ENCODE results near the gene HSD17B4. TPM values are rescaled to one million over a fixed set of nuclear protein-coding genes. Genes with fewer than 3 reads are reported as not detected.
A peak's percentile ranks its signal among the peaks of the same experiment; 100 is the strongest.

The HSD17B4 gene
- polyA plus RNA-seq = 100 to 1,000 TPM; 129 to 424 (median 237) TPM
- long read RNA-seq, donor 1, transcript HSD17B4-205 (2 exons, 1,129 nt) = minor isoform, 9 of 69 reads
- long read RNA-seq, donor 1, transcript HSD17B4-201 (24 exons, 2,685 nt) = major isoform, 26 of 69 reads
- long read RNA-seq, donor 1, partial matches to known transcripts = 30 of 69 reads
- long read RNA-seq, donor 1, other reads (novel, unspliced or antisense) = 0 of 69 reads
- long read RNA-seq, donor 2, transcript HSD17B4-201 (24 exons, 2,685 nt) = major isoform, 5 of 12 reads
- long read RNA-seq, donor 2, partial matches to known transcripts = 5 of 12 reads
- long read RNA-seq, donor 2, other reads (novel, unspliced or antisense) = 0 of 12 reads
- long read RNA-seq, donor 3, transcript HSD17B4-205 (2 exons, 1,129 nt) = major isoform, 5 of 26 reads
- long read RNA-seq, donor 3, partial matches to known transcripts = 12 of 26 reads
- long read RNA-seq, donor 3, other reads (novel, unspliced or antisense) = 0 of 26 reads
- long read RNA-seq, donor 4, partial matches to known transcripts = 0 of 2 reads
- long read RNA-seq, donor 4, other reads (novel, unspliced or antisense) = 0 of 2 reads
- long read RNA-seq, donor 5, partial matches to known transcripts = 0 of 2 reads
- long read RNA-seq, donor 5, other reads (novel, unspliced or antisense) = 0 of 2 reads
- long read RNA-seq, donor 6, transcript HSD17B4-201 (24 exons, 2,685 nt) = major isoform, 7 of 11 reads
- long read RNA-seq, donor 6, partial matches to known transcripts = 0 of 11 reads
- long read RNA-seq, donor 6, other reads (novel, unspliced or antisense) = 0 of 11 reads
- long read RNA-seq, donor 7, transcript HSD17B4-201 (24 exons, 2,685 nt) = major isoform, 20 of 46 reads
- long read RNA-seq, donor 7, transcript HSD17B4-205 (2 exons, 1,129 nt) = minor isoform, 8 of 46 reads
- long read RNA-seq, donor 7, partial matches to known transcripts = 13 of 46 reads
- long read RNA-seq, donor 7, other reads (novel, unspliced or antisense) = 0 of 46 reads
- long read RNA-seq, donor 8, partial matches to known transcripts = 0 of 2 reads
- long read RNA-seq, donor 8, other reads (novel, unspliced or antisense) = 0 of 2 reads
- long read RNA-seq, donor 9, partial matches to known transcripts = 0 of 3 reads
- long read RNA-seq, donor 9, other reads (novel, unspliced or antisense) = 0 of 3 reads
- long read RNA-seq, donor 10, transcript HSD17B4-205 (2 exons, 1,129 nt) = minor isoform, 6 of 29 reads
- long read RNA-seq, donor 10, transcript HSD17B4-201 (24 exons, 2,685 nt) = major isoform, 12 of 29 reads
- long read RNA-seq, donor 10, partial matches to known transcripts = 7 of 29 reads
- long read RNA-seq, donor 10, other reads (novel, unspliced or antisense) = 0 of 29 reads

DNA sequence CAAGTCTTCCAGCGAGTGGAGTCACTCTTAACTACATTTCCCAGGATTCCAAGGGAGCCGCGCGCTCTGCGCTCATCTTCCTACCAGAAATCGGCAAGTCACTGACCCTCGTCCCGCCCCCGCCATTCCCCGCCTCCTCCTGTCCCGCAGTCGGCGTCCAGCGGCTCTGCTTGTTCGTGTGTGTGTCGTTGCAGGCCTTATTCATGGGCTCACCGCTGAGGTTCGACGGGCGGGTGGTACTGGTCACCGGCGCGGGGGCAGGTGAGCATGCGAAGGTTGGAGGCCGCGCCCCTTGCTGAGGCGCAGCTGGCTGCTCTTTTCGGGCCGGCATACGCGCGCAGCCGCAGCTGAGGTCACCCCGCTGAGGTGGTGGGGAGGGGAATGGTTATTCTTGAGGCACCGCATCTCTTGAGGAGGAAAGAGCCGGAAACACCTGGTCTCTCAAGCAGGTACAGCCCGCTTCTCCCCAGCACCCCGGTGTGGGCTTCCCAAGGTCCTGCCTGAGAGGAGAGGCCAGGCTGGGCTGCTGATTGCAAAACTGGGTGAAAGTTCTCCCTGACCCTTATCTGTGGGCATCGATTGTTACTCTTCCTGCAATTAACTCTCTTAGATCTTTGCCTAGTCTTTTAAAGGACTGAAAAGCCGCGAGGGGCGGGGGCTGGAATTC lies at the start of gene HSD17B4:
Gene HSD17B4, plus strand, starts transcription at position 125 of the 667 bp plus-strand sequence. Its CDS starts 79 bp downstream, at position 204.
- peak; percentile 92 to 94 for DNase-seq

DNA sequence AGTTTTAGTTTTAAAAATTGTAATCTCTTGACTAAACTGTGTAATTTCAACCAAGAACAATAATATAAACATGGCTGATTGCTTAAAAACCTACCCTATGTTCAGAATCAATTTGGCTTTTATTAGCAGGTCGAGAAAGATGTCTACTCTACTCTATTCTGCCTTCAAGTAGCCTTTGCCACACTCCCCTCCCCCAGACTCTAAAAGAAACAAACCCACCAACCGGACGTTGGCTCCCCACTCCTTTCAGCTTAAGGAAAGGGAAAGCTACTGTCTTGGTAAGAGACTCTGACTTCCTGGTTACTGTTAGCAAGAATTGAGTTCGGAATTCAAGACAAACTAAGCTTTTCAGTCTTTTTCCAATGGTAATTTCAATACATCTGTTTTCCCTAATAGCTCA lies 49.7 kb upstream of the HSD17B4 start:
- no peak for DNase-seq

More for the DNA sequence above, at the start of gene HSD17B4:
- Histone ChIP-seq H3K9me3 (ENCODE audit: control insufficient read depth in 2 of 2, insufficient read depth in 1 of 2, low read depth in 1 of 2, low read length in 1 of 2) (peaks cover 0 to 19% of the 10 kb centered on the region in 2 donors), H3K4me3 (ENCODE audit: low read depth in 1 of 3, low read length in 3 of 3) (peak within 1 kb of the TSS; percentile 58 to 89 (median 82)), H3K36me3 (ENCODE audit: control insufficient read depth in 3 of 3, insufficient read depth in 2 of 3, low read depth in 1 of 3, low read length in 3 of 3) (peaks cover 0 to 7% (median 4%) of the 10 kb centered on the region in 3 donors), H3K27me3 (ENCODE audit: control insufficient read depth in 3 of 3, insufficient read depth in 3 of 3, low read length in 3 of 3) (no peaks in the 10 kb centered on the region), H3K27ac (ENCODE audit: low read depth in 1 of 3, low read length in 2 of 3) (peak within 1 kb of the TSS; percentile 83 to 100 (median 94)), H3K4me1 (ENCODE audit: control insufficient read depth in 3 of 3, insufficient read depth in 2 of 3, low read depth in 1 of 3, low read length in 2 of 3) (peaks cover 0 to 2% (median 0%) of the 10 kb centered on the region in 3 donors)
- no peak for FAIRE-seq
- 1% methylated on average over 42 of the region's 42 CpGs for WGBS, 3 donors

DNA sequence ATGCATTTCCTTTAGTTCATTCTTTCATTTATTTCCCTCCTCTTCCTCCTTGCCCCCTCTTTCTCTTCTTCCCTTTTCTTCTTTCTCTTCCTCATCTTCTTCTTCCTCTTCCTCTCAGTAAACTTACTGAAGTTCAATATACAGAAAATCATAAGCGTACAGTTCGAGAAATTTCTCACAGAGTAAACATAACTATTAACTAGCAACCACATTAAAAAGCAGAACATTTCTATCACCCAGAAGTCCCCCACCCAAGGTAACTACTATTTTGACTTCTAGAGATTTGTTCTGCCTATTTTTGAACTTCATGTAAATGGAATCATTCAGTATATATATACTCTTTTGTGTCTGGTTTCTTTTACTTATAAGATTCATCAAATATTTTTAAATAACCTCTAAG lies 48.3 kb upstream of the HSD17B4 start:
- Histone ChIP-seq H3K4me1 (ENCODE audit: control insufficient read depth in 3 of 3, insufficient read depth in 2 of 3, low read depth in 1 of 3, low read length in 2 of 3) (peaks cover 0 to 8% (median 4%) of the 10 kb centered on the region in 3 donors), H3K27me3 (ENCODE audit: control insufficient read depth in 3 of 3, insufficient read depth in 3 of 3, low read length in 3 of 3) (no peaks in the 10 kb centered on the region), H3K9me3 (ENCODE audit: control insufficient read depth in 2 of 2, insufficient read depth in 1 of 2, low read depth in 1 of 2, low read length in 1 of 2) (no peaks in the 10 kb centered on the region), H3K4me3 (ENCODE audit: low read depth in 1 of 3, low read length in 3 of 3) (no peak overlapping the region), H3K36me3 (ENCODE audit: control insufficient read depth in 3 of 3, insufficient read depth in 2 of 3, low read depth in 1 of 3, low read length in 3 of 3) (no peaks in the 10 kb centered on the region), H3K27ac (ENCODE audit: low read depth in 1 of 3, low read length in 2 of 3) (no peak overlapping the region)
- FAIRE-seq (no peak), DNase-seq (no peak)
- WGBS, 3 donors = 87 to 97% (median 91%) methylated on average over 2 of the region's 2 CpGs

More for the DNA sequence above, 49.7 kb upstream of the HSD17B4 start:
- no peak overlapping the region for H3K27ac ChIP-seq (ENCODE audit: low read depth in 1 of 3, low read length in 2 of 3)
- no peak for FAIRE-seq
- no peaks in the 10 kb centered on the region for H3K27me3 ChIP-seq (ENCODE audit: control insufficient read depth in 3 of 3, insufficient read depth in 3 of 3, low read length in 3 of 3)
- H3K4me3 ChIP-seq (ENCODE audit: low read depth in 1 of 3, low read length in 3 of 3) = no peak overlapping the region
- H3K36me3 ChIP-seq (ENCODE audit: control insufficient read depth in 3 of 3, insufficient read depth in 2 of 3, low read depth in 1 of 3, low read length in 3 of 3) = no peaks in the 10 kb centered on the region
- WGBS, 3 donors = 77 to 92% (median 90%) methylated on average over 4 of the region's 4 CpGs
- H3K4me1 ChIP-seq (ENCODE audit: control insufficient read depth in 3 of 3, insufficient read depth in 2 of 3, low read depth in 1 of 3, low read length in 2 of 3) = peaks cover 0 to 8% (median 6%) of the 10 kb centered on the region in 3 donors
- H3K9me3 ChIP-seq (ENCODE audit: control insufficient read depth in 2 of 2, insufficient read depth in 1 of 2, low read depth in 1 of 2, low read length in 1 of 2) = no peaks in the 10 kb centered on the region

DNA sequence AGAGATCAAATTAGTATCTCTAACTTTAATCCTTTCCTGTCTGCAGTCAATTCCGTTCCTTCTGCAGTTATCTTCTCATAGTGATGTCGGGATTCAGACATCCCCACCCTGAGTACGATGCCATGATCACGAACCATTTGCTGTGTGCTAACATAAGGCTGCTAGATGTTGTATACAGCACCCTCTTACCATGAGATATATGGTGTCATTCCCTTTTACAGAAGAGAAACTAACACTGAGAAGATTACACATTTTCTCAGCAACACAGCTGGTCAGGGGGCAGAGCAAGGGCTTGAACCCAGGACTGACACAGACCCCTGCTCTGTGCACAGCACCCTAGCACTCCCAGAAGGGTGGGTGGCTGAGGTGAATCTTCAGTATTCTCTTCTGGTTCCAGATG lies 46.9 kb upstream of the HSD17B4 start:
- no peak overlapping the region for H3K4me3 ChIP-seq (ENCODE audit: low read depth in 1 of 3, low read length in 3 of 3)
- DNase-seq (no peak), FAIRE-seq (no peak)
- H3K9me3 ChIP-seq (ENCODE audit: control insufficient read depth in 2 of 2, insufficient read depth in 1 of 2, low read depth in 1 of 2, low read length in 1 of 2) = no peaks in the 10 kb centered on the region
- peaks cover 0 to 2% (median 0%) of the 10 kb centered on the region in 3 donors for H3K4me1 ChIP-seq (ENCODE audit: control insufficient read depth in 3 of 3, insufficient read depth in 2 of 3, low read depth in 1 of 3, low read length in 2 of 3)
- H3K27me3 ChIP-seq (ENCODE audit: control insufficient read depth in 3 of 3, insufficient read depth in 3 of 3, low read length in 3 of 3) = no peaks in the 10 kb centered on the region
- WGBS, 3 donors = 64 to 83% (median 80%) methylated on average over 4 of the region's 4 CpGs
- no peaks in the 10 kb centered on the region for H3K36me3 ChIP-seq (ENCODE audit: control insufficient read depth in 3 of 3, insufficient read depth in 2 of 3, low read depth in 1 of 3, low read length in 3 of 3)
- H3K27ac ChIP-seq (ENCODE audit: low read depth in 1 of 3, low read length in 2 of 3) = no peak overlapping the region

GRCh38 chr5:119406551-119407110 lies 45.7 kb upstream of the HSD17B4 start:
- FAIRE-seq = no peak
- Histone ChIP-seq H3K9me3 (ENCODE audit: control insufficient read depth in 2 of 2, insufficient read depth in 1 of 2, low read depth in 1 of 2, low read length in 1 of 2) (no peaks in the 10 kb centered on the region), H3K4me3 (ENCODE audit: low read depth in 1 of 3, low read length in 3 of 3) (no peak overlapping the region), H3K4me1 (ENCODE audit: control insufficient read depth in 3 of 3, insufficient read depth in 2 of 3, low read depth in 1 of 3, low read length in 2 of 3) (peaks cover 0 to 2% (median 2%) of the 10 kb centered on the region in 3 donors), H3K27me3 (ENCODE audit: control insufficient read depth in 3 of 3, insufficient read depth in 3 of 3, low read length in 3 of 3) (no peaks in the 10 kb centered on the region), H3K27ac (ENCODE audit: low read depth in 1 of 3, low read length in 2 of 3) (no peak overlapping the region), H3K36me3 (ENCODE audit: control insufficient read depth in 3 of 3, insufficient read depth in 2 of 3, low read depth in 1 of 3, low read length in 3 of 3) (no peaks in the 10 kb centered on the region)
- no peak for DNase-seq
- 89 to 93% (median 91%) methylated on average over 5 of the region's 5 CpGs for WGBS, 3 donors

DNA sequence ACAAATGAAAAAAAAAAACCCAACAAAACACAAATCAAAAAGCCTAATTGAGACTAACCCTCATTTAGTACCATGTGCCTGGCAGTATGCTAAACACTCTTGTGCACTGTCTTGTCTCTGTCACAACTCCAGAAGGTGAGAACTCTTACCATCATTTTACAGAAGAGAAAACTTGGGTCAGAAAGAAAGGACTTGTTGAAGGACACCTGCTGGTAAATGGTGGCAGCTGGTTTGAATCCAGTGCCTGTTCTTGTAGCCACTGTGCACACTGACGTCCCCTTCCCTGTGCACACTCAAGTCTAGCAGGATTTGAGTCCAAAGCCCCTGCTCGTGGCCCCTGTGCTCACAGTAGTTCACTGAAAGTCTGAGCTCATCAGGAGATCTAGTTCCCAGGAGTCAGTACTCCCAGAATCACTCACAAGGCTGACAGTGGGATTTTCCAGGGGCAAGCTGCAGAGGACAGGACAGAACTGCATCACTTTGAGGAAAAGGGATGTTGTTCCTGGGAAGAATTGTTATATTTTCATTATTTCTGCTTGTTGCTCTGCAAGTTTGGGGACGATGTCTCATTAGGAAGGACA lies 43.0 kb upstream of the HSD17B4 start:
- FAIRE-seq = no peak
- Histone ChIP-seq H3K4me3 (ENCODE audit: low read depth in 1 of 3, low read length in 3 of 3) (no peak overlapping the region), H3K27ac (ENCODE audit: low read depth in 1 of 3, low read length in 2 of 3) (no peak overlapping the region), H3K27me3 (ENCODE audit: control insufficient read depth in 3 of 3, insufficient read depth in 3 of 3, low read length in 3 of 3) (no peaks in the 10 kb centered on the region), H3K4me1 (ENCODE audit: control insufficient read depth in 3 of 3, insufficient read depth in 2 of 3, low read depth in 1 of 3, low read length in 2 of 3) (peaks cover 0 to 2% (median 2%) of the 10 kb centered on the region in 3 donors), H3K9me3 (ENCODE audit: control insufficient read depth in 2 of 2, insufficient read depth in 1 of 2, low read depth in 1 of 2, low read length in 1 of 2) (no peaks in the 10 kb centered on the region), H3K36me3 (ENCODE audit: control insufficient read depth in 3 of 3, insufficient read depth in 2 of 3, low read depth in 1 of 3, low read length in 3 of 3) (no peaks in the 10 kb centered on the region)
- no peak for DNase-seq
- WGBS, 3 donors = 56 to 75% (median 68%) methylated on average over 3 of the region's 3 CpGs

GRCh38 chr5:119410448-119411159 lies 41.7 kb upstream of the HSD17B4 start:
- Histone ChIP-seq H3K4me1 (ENCODE audit: control insufficient read depth in 3 of 3, insufficient read depth in 2 of 3, low read depth in 1 of 3, low read length in 2 of 3) (peaks cover 0 to 2% (median 2%) of the 10 kb centered on the region in 3 donors), H3K36me3 (ENCODE audit: control insufficient read depth in 3 of 3, insufficient read depth in 2 of 3, low read depth in 1 of 3, low read length in 3 of 3) (no peaks in the 10 kb centered on the region), H3K9me3 (ENCODE audit: control insufficient read depth in 2 of 2, insufficient read depth in 1 of 2, low read depth in 1 of 2, low read length in 1 of 2) (no peaks in the 10 kb centered on the region), H3K4me3 (ENCODE audit: low read depth in 1 of 3, low read length in 3 of 3) (no peak overlapping the region), H3K27ac (ENCODE audit: low read depth in 1 of 3, low read length in 2 of 3) (no peak overlapping the region), H3K27me3 (ENCODE audit: control insufficient read depth in 3 of 3, insufficient read depth in 3 of 3, low read length in 3 of 3) (no peaks in the 10 kb centered on the region)
- 82 to 93% (median 86%) methylated on average over 4 of the region's 4 CpGs for WGBS, 3 donors
- FAIRE-seq (no peak), DNase-seq (no peak)
